IPS-18a (cell line): ENCODE measurements around the gene UBA7.
"Not testable (repeated sequence)": the region's sequence is repeated elsewhere in the genome, so short reads cannot be mapped to it uniquely, and the experiment has no call there.

Experiments
- H3K27ac ChIP-seq: one replicate; pipeline ENCODE4 v1.5.1; 2013; ENCODE audit warnings: low read length
- H3K27me3 ChIP-seq: one replicate; pipeline ENCODE4 v1.6.1; 2013; ENCODE audit warnings: mild to moderate bottlenecking, low read length; ENCODE audit not compliant: control insufficient read depth, insufficient read depth
- H3K36me3 ChIP-seq: one replicate; pipeline ENCODE4 v1.6.1; 2013; ENCODE audit warnings: low read depth, low read length; ENCODE audit not compliant: control insufficient read depth
- H3K4me1 ChIP-seq: one replicate; pipeline ENCODE4 v1.6.1; 2013; ENCODE audit warnings: low read depth, low read length; ENCODE audit not compliant: control insufficient read depth
- H3K4me3 ChIP-seq: one replicate; pipeline ENCODE4 v1.5.1; 2013; ENCODE audit warnings: low read length
- H3K9ac ChIP-seq: one replicate; pipeline ENCODE4 v1.6.1; 2013; ENCODE audit warnings: mild to moderate bottlenecking, low read length, moderate library complexity
- H3K9me3 ChIP-seq: one replicate; pipeline ENCODE4 v1.6.1; 2013; ENCODE audit warnings: low read depth, low read length; ENCODE audit not compliant: control insufficient read depth

The UBA7 gene

GRCh38 chr3:49779358-49780079 is 34.2 kb downstream of the UBA7 start:
- Histone ChIP-seq H3K4me3 (no peak overlapping the region), H3K36me3 (peaks cover 6% of the 10 kb centered on the region), H3K27me3 (no peaks in the 10 kb centered on the region), H3K9me3 (no peaks in the 10 kb centered on the region), H3K9ac (no peak overlapping the region), H3K27ac (no peak overlapping the region), H3K4me1 (no peaks in the 10 kb centered on the region)

- H3K27ac ChIP-seq, H3K4me1 ChIP-seq, H3K4me3 ChIP-seq, H3K9me3 ChIP-seq, H3K27me3 ChIP-seq, H3K36me3 ChIP-seq, H3K9ac ChIP-seq: not testable (repeated sequence)
These were observed 37.7 kb downstream of the UBA7 start for GRCh38 chr3:49776101-49776500.

- Histone ChIP-seq H3K27ac (no peak overlapping the region), H3K9me3 (no peaks in the 10 kb centered on the region), H3K4me3 (no peak overlapping the region), H3K4me1 (no peaks in the 10 kb centered on the region), H3K36me3 (peaks cover 4% of the 10 kb centered on the region), H3K27me3 (no peaks in the 10 kb centered on the region), H3K9ac (no peak overlapping the region)
These were observed 38.2 kb downstream of the UBA7 start for GRCh38 chr3:49775538-49775937.

DNA sequence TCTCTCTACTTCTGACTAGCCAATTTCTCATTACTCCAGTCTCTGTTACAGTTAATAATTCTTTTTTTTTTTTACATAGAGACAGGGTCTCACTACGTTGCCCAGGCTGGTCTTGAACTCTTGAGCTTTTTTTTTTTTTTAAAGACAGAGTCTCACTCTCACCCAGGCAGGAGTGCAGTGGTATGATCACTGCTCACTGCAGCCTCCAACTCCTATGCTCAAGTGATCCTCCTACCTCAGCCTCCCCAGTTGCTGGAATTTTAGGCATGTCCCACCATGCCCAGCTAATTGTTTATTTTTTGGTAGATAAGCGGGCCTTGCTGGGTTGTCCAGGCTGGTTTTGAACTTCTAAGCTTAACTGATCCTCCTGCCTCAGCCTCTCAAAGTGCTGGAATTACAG is 41.0 kb downstream of the UBA7 start:
- Histone ChIP-seq H3K4me3 (no peak overlapping the region), H3K27me3 (no peaks in the 10 kb centered on the region), H3K4me1 (no peaks in the 10 kb centered on the region), H3K9ac (no peak overlapping the region), H3K27ac (no peak overlapping the region), H3K36me3 (no peaks in the 10 kb centered on the region), H3K9me3 (no peaks in the 10 kb centered on the region)

GRCh38 chr3:49771340-49771938 is 42.3 kb downstream of the UBA7 start:
- no peaks in the 10 kb centered on the region for H3K36me3 ChIP-seq
- no peak overlapping the region for H3K27ac ChIP-seq
- H3K27me3 ChIP-seq: no peaks in the 10 kb centered on the region
- H3K4me1 ChIP-seq: no peaks in the 10 kb centered on the region
- H3K9me3 ChIP-seq: no peaks in the 10 kb centered on the region
- no peak overlapping the region for H3K9ac ChIP-seq
- no peak overlapping the region for H3K4me3 ChIP-seq

GRCh38 chr3:49769926-49770325 is 43.8 kb downstream of the UBA7 start:
- H3K36me3 ChIP-seq: no peaks in the 10 kb centered on the region
- no peaks in the 10 kb centered on the region for H3K4me1 ChIP-seq
- no peaks in the 10 kb centered on the region for H3K27me3 ChIP-seq
- H3K9ac ChIP-seq: no peak overlapping the region
- no peak overlapping the region for H3K4me3 ChIP-seq
- H3K27ac ChIP-seq: no peak overlapping the region
- H3K9me3 ChIP-seq: no peaks in the 10 kb centered on the region

DNA sequence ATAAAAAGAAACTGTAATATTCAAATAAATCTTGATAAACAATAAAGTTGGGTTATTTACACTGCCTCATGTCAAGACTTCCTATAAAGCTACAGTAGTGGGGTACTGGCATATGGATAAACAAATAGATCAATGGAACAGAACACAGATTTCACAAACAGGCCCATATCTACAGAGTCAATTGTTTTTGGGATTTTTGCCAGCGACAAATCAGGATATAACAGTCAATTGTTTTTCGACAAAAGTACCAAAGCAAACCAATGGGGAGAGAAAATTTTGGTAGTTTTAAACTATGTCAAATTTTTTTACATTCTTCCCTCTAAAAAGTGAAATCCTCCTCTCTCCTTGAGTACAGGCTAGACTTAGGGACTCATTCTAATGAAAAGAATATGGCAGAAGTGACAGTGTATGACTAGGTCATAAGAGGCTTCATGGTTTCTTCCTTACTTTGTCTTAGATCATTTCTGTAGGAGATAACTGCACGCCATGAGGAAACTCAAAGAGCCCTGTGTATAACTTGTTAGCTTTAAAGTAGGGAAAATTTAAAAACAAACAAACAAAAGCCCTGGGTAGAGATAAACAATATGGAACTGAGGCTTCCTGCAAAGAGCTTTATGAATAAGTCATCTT is 44.4 kb downstream of the UBA7 start:
- Histone ChIP-seq H3K4me1 (no peaks in the 10 kb centered on the region), H3K4me3 (no peak overlapping the region), H3K27me3 (no peaks in the 10 kb centered on the region), H3K9ac (no peak overlapping the region), H3K36me3 (no peaks in the 10 kb centered on the region), H3K27ac (no peak overlapping the region), H3K9me3 (no peaks in the 10 kb centered on the region)

- Histone ChIP-seq H3K27ac (no peak overlapping the region), H3K27me3 (no peaks in the 10 kb centered on the region)
These were observed 49.8 kb downstream of the UBA7 start for GRCh38 chr3:49763981-49764380.

GRCh38 chr3:49761661-49762060 is 52.1 kb downstream of the UBA7 start:
- no peaks in the 10 kb centered on the region for H3K4me1 ChIP-seq
- H3K9me3 ChIP-seq: no peaks in the 10 kb centered on the region
- no peaks in the 10 kb centered on the region for H3K27me3 ChIP-seq
- no peaks in the 10 kb centered on the region for H3K36me3 ChIP-seq
- no peak overlapping the region for H3K9ac ChIP-seq
- no peak overlapping the region for H3K27ac ChIP-seq
- no peak overlapping the region for H3K4me3 ChIP-seq

More at GRCh38 chr3:49763981-49764380, 49.8 kb downstream of the UBA7 start:
- H3K36me3 ChIP-seq: no peaks in the 10 kb centered on the region
- H3K4me3 ChIP-seq: no peak overlapping the region
- H3K4me1 ChIP-seq: no peaks in the 10 kb centered on the region
- no peak overlapping the region for H3K9ac ChIP-seq
- no peaks in the 10 kb centered on the region for H3K9me3 ChIP-seq

DNA sequence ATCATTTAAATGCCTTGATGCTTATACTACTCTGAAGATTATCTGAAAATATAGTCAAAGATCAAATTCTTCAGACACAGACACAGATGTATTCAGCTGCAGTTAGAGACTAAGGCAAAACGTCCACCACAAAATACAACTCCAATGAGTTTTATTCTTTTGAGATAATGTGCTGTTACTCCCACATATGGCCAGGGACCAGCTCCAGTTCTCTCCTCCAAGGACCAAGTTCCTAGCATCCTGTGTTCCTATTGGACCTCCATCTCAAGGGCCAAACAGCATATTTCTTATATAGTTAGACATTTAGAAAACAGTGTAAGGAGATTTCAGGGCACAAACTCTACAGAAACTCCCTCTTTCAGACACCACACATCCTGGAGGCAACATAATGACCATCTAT is 54.5 kb downstream of the UBA7 start:
- no peaks in the 10 kb centered on the region for H3K9me3 ChIP-seq
- H3K36me3 ChIP-seq: no peaks in the 10 kb centered on the region
- H3K9ac ChIP-seq: no peak overlapping the region
- H3K4me3 ChIP-seq: no peak overlapping the region
- H3K27me3 ChIP-seq: no peaks in the 10 kb centered on the region
- no peak overlapping the region for H3K27ac ChIP-seq
- no peaks in the 10 kb centered on the region for H3K4me1 ChIP-seq

- Histone ChIP-seq H3K27ac (no peak overlapping the region), H3K36me3 (no peaks in the 10 kb centered on the region)
These were observed 56.6 kb downstream of the UBA7 start for GRCh38 chr3:49757197-49757596.

GRCh38 chr3:49756036-49756435 is 57.7 kb downstream of the UBA7 start:
- Histone ChIP-seq H3K27me3 (no peaks in the 10 kb centered on the region), H3K4me1 (no peaks in the 10 kb centered on the region), H3K27ac (no peak overlapping the region), H3K9ac (no peak overlapping the region), H3K9me3 (no peaks in the 10 kb centered on the region), H3K36me3 (no peaks in the 10 kb centered on the region), H3K4me3 (no peak overlapping the region)

More at GRCh38 chr3:49757197-49757596, 56.6 kb downstream of the UBA7 start:
- Histone ChIP-seq H3K27me3 (no peaks in the 10 kb centered on the region), H3K9me3 (no peaks in the 10 kb centered on the region), H3K9ac (no peak overlapping the region), H3K4me1 (no peaks in the 10 kb centered on the region), H3K4me3 (no peak overlapping the region)
